Left forelimb (tissue), 1 donor: ENCODE measurements around the gene TM2D1.
"Not testable (repeated sequence)": the region's sequence is repeated elsewhere in the genome, so short reads cannot be mapped to it uniquely, and the experiment has no call there.

ENCODE experiments used
- DNase-seq: peaks from one replicate; pipeline ENCODE4 v3.0.0-alpha.2; 2018; ENCODE audit warnings: low spot score

TM2D1 gene

DNA sequence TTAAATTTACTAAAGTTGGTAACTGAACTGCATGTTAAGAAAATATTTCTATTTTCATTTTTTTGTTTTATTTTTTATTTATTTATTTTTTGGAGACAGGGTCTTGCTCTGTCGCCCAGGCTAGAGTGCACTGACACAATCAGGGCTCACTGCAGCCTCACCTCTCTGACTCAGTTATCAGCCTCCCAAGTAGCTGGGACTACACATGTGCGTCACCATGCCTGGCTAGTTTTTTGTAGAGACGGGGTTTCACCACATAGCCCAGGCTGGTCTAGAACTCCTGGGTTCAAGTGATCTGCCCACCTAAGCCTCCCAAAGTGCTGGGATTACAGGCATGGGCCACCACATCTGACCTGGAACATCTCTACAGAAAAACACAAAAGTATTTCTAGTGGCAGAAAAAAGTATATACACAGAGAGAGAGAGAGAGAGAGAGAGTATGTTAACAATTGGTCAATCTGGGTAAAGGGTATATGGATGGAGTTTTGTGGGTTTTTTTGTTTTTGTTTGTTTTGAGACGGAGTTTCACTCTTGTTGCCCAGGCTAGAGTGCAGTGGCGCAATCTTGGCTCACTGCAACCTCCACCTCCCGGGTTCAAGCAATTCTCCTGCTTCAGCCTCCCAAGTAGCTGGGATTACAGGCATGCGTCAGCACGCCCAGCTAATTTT, 5.8 kb downstream of the TM2D1 start:
- DNase-seq: not testable (repeated sequence)

DNA sequence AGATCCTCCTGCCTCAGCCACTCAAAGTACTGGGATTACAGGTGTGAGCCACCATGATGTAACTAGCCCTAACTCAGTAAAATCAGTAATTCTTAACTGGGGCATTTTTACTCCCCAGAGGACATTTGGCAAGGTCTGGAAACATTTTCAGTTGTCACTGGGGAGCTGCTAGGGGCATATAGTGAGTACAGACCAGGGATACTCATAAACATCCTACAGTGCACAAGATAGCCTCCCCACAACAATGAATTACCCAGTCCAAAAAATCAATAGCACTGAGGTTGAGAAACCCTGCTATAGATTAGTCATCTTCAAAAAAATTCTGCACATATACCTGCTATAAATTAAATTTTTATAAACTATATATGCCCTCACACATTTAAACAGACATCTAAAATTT, 13.0 kb downstream of the TM2D1 start:
- DNase-seq: no peak

- DNase-seq: not testable (repeated sequence)
Observed at GRCh38 chr1:61711257-61711656, 13.7 kb downstream of the TM2D1 start.

GRCh38 chr1:61709908-61710289, 15.0 kb downstream of the TM2D1 start:
- DNase-seq: no peak

GRCh38 chr1:61708953-61709907, 15.7 kb downstream of the TM2D1 start:
- no peak for DNase-seq

GRCh38 chr1:61699911-61700851, 24.8 kb downstream of the TM2D1 start:
- DNase-seq: no peak

- DNase-seq: no peak
Observed at GRCh38 chr1:61692155-61692800, 32.7 kb downstream of the TM2D1 start.

- no peak for DNase-seq
Observed at GRCh38 chr1:61687901-61688300, 37.0 kb downstream of the TM2D1 start.

- no peak for DNase-seq
Observed at GRCh38 chr1:61682891-61683290, 42.0 kb downstream of the TM2D1 start.

- no peak for DNase-seq
Observed at GRCh38 chr1:61680500-61680899, 44.4 kb downstream of the TM2D1 start.

DNA sequence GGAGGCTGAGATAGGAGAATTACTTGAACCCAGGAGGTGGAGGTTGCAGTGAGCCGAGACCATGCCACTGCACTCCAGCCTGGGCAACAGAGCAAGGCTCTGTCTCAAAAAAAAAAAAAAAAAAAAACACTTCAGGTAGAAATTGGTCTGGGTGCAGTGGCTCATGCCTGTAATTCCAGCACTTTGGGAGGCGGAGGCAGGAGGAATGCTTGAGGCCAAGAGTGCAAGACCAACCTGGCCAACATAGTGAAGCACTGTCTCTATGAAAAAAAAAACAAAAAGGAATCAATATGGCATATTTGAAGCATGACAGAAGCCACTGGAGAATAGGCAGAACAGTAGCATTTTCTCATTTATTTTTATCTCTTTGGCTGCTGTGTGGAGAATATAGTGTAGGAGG, 48.1 kb downstream of the TM2D1 start:
- not testable (repeated sequence) for DNase-seq

- DNase-seq: no peak
Observed at GRCh38 chr1:61674221-61674620, 50.7 kb downstream of the TM2D1 start.

- DNase-seq: no peak
Observed at GRCh38 chr1:61672376-61672775, 52.6 kb downstream of the TM2D1 start.

DNA sequence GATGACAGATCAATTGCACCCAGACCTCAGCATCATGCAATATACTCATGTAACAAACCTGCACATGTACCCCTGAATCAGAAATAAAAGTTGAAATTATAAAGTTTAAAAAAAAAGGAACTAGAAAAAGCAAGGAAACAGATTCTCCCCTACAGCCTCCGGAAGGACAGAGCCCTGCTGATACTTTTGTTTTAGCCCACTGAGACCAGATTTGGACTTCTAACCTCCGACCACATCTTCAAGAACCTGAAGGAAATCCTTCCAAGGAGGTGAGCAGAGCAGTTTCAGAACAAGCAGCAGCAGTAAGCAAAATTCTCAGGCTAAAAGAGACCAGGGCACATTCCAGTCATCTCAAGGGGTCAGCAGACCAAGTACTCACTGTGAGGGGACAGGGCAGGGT, 54.5 kb downstream of the TM2D1 start:
- DNase-seq: no peak

DNA sequence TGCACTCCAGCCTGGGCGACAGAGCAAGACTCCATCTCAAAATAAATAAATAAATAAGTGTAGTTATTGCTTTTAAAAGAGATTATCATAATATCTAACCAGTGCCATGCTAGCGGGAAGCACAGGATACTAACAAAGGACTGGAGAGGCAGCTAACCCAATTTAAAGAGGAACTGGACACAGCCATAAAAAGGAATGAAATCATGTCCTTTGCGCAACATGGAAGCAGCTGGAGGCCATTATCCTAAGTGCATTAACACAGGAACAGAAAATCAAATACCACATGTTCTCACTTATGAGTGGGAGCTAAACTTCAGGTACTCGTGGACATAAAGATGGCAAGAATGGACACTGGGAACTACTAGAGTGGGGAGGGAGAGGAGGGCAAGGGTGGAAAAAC, 54.9 kb downstream of the TM2D1 start:
- no peak for DNase-seq

GRCh38 chr1:61659061-61659460, 65.9 kb downstream of the TM2D1 start:
- DNase-seq: no peak

DNA sequence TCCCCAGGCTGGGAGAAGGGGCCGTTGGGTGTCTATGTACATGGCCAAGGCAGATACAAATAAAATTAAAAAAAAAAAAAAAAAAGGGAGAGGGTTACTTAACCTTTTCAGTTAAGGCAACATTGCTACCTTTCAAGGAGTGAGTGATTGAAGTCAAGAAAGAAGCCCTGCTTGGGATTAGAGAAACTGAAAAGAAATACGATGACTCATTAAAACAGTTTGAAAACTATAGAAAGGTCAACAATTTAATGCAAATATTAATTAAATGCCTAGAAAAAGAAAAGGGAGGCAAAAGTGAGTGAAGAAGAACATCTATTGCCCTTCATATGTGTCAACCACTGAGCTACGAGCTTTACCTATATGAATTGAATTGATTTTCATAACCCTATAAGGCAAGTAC, 69.5 kb downstream of the TM2D1 start:
- no peak for DNase-seq

DNA sequence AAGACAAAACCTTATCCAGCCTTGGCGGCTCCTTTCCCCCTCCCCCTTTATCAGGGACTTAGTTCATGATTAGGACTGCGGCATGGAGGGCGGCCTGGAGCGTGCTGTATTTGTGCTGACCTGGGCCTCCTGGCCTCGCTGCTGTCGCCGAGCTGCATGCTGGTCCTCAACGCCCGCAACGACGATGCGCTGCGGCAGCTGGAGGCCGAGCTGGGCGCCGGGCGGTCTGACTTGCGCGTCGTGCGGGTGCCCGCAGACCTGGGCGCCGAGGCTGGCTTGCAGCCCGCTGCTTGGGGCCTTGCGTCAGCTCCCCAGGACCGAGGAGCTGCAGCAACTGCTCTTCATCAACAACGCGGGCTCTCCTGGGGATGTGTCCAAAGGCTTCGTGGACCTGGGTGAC, 70.9 kb downstream of the TM2D1 start:
- no peak for DNase-seq

DNA sequence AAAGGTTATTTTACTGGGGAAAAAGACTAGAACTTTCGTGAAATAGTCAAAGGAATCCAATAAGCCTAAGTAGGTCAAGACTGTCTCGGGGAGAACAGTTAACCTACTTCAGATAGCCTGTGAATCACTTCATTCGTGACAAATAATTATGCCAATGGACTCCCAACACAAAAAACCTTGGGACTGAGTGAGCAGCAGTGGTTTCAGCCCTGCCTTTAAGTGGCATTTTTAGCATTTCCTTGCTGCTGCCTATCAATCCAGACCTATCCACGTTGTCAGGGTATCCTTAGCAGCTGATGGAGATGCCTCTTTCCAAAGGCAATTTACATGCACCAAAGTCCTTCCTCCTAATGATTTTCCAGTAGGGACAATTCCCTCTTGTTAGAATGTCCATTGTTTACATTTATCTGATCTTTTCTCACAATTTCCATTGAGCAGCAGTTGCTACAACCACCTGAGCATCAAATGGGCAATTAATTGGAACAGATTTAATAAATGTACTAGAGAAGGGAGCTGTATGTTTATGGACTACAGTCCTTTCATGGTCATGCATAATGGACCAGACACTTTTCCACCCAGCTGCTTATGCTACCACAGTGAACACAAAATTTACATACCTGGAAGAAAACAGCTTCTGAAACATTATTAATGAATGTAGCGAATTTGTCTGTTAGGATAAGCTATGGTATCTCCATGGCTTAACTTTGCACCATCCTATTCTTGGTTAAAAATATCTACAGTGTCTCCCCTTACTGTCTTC, 75.8 kb downstream of the TM2D1 start:
- DNase-seq: no peak

GRCh38 chr1:61647142-61647541, 77.8 kb downstream of the TM2D1 start:
- DNase-seq: no peak

- no peak for DNase-seq
Observed at GRCh38 chr1:61645476-61645875, 79.5 kb downstream of the TM2D1 start.
